SK-N-SH (cell line): ENCODE results near the gene ZNF138. TPM values are rescaled to one million over a fixed set of nuclear protein-coding genes. Genes with fewer than 3 reads are reported as not detected.

Source experiments
- CTCF ChIA-PET: fragments of 300-600, 350-600 bp; formaldehyde crosslinking; extraction: SDS; loops from one replicate; lab custom pipeline; 2021; lab: Yijun Ruan, JAX
- POLR2A ChIA-PET: fragments of 350-600 bp; sonication (Branson Sonifier 250); formaldehyde crosslinking; extraction: SDS; loops from one replicate; lab custom pipeline; 2020; ENCODE audit warnings: antibody characterized with exemption, inconsistent platforms; lab: Yijun Ruan, JAX
- DNase-seq: peaks from one replicate; pipeline ENCODE4 v3.0.0; 2012
- H2AFZ ChIP-seq: fragments of 200-600 bp; sonication (generic); 2 replicates; pipeline ENCODE4 v1.8.1; 2016; ENCODE audit warnings: antibody characterized with exemption, mild to moderate bottlenecking, low read depth
- H3F3A ChIP-seq: fragments of 200-600 bp; sonication (generic); replicated peaks from 2 replicates; pipeline ENCODE3; 2016; ENCODE audit warnings: antibody characterized with exemption, mild to moderate bottlenecking; ENCODE audit not compliant: insufficient read depth
- H3K27ac ChIP-seq, 2 experiments: fragments of 200-500 bp in 1 of 2; fragments of 200-600 bp in 1 of 2; sonication (Bioruptor generic) in 1 of 2; sonication (generic), shearing (Covaris generic) in 1 of 2; 2 replicates each; pipeline versions ENCODE4 v1.5.1 to v1.6.1; 2014 to 2016; ENCODE audit warnings: low read depth in 2 of 2, inconsistent platforms in 1 of 2, low read length in 1 of 2, mild to moderate bottlenecking in 1 of 2, mixed read lengths in 1 of 2
- H3K27me3 ChIP-seq: fragments of 200-600 bp; sonication (generic), shearing (Covaris generic); 2 replicates; pipeline ENCODE4 v1.6.1; 2016; ENCODE audit warnings: mixed run types; ENCODE audit not compliant: insufficient read depth
- H3K36me3 ChIP-seq, 2 experiments: fragments of 200-500 bp in 1 of 2; fragments of 200-600 bp in 1 of 2; sonication (Bioruptor generic) in 1 of 2; sonication (generic) in 1 of 2; replicated peaks in 1 of 2; 2 replicates each; pipeline versions ENCODE3 to v1.5.1; 2014 to 2016; ENCODE audit warnings: low read length in 1 of 2, mild to moderate bottlenecking in 1 of 2; ENCODE audit not compliant: insufficient read depth in 2 of 2, control insufficient read depth in 1 of 2
- H3K4me1 ChIP-seq, 2 experiments: fragments of 200-500 bp in 1 of 2; fragments of 200-600 bp in 1 of 2; sonication (Bioruptor generic) in 1 of 2; sonication (generic), shearing (Covaris generic) in 1 of 2; 2 replicates each; pipeline versions ENCODE4 v1.5.1 to v1.6.1; 2014 to 2016; ENCODE audit warnings: low read depth in 1 of 2, low read length in 1 of 2, mixed run types in 1 of 2; ENCODE audit not compliant: insufficient read depth in 2 of 2, control insufficient read depth in 1 of 2
- H3K4me2 ChIP-seq: fragments of 200-600 bp; sonication (generic), shearing (Covaris generic); 2 replicates; pipeline ENCODE4 v1.6.1; 2017; ENCODE audit warnings: mixed run types
- H3K4me3 ChIP-seq, 2 experiments: fragments of 200-500 bp in 1 of 2; fragments of 200-600 bp in 1 of 2; sonication (Bioruptor generic) in 1 of 2; sonication (generic), shearing (Covaris generic) in 1 of 2; 2 replicates each; pipeline versions ENCODE4 v1.5.1 to v1.8.1; 2014 to 2016; ENCODE audit warnings: low read depth in 2 of 2, inconsistent platforms in 1 of 2, low read length in 1 of 2, mild to moderate bottlenecking in 1 of 2, mixed read lengths in 1 of 2, moderate library complexity in 1 of 2
- H3K79me2 ChIP-seq: fragments of 200-600 bp; sonication (generic); 2 replicates; pipeline ENCODE4 v1.8.1; 2017; ENCODE audit warnings: mild to moderate bottlenecking; ENCODE audit not compliant: insufficient read depth
- H3K9ac ChIP-seq: fragments of 200-600 bp; sonication (generic); 2 replicates; pipeline ENCODE4 v1.6.1; 2017; ENCODE audit warnings: mixed run types
- H3K9me2 ChIP-seq: fragments of 200-600 bp; sonication (generic); 2 replicates; pipeline ENCODE4 v1.6.1; 2017; ENCODE audit warnings: mixed run types
- H3K9me3 ChIP-seq: fragments of 200-600 bp; sonication (generic); 2 replicates; pipeline ENCODE4 v1.6.1; 2017; ENCODE audit warnings: mixed run types, mild to moderate bottlenecking, moderate library complexity
- H4K20me1 ChIP-seq: fragments of 200-600 bp; sonication (generic); 2 replicates; pipeline ENCODE4 v1.6.1; 2017; ENCODE audit warnings: mild to moderate bottlenecking, mixed run types; ENCODE audit not compliant: insufficient read depth
- CTCF ChIP-seq: fragments of 200-600 bp; sonication (generic); IDR thresholded peaks from 2 replicates; pipeline ENCODE4 v1.6.1; 2017; ENCODE audit warnings: antibody characterized with exemption, mild to moderate bottlenecking, moderate library complexity
- FOXJ3 ChIP-seq: sonication (generic); formaldehyde crosslinking; IDR thresholded peaks from 2 replicates; pipeline ENCODE4 v1.5.1; 2020; ENCODE audit warnings: mild to moderate bottlenecking, missing genetic modification reagents
- NRF1 ChIP-seq: IDR thresholded peaks from 2 replicates; pipeline ENCODE4 v1.6.1; 2012; ENCODE audit warnings: low read depth, mild to moderate bottlenecking, low read length
- RAD21 ChIP-seq: IDR thresholded peaks from 2 replicates; pipeline ENCODE4 v1.6.1; 2012; ENCODE audit warnings: mild to moderate bottlenecking, low read length
- RXRA ChIP-seq: IDR thresholded peaks from 2 replicates; pipeline ENCODE4 v1.4.0; 2012; ENCODE audit warnings: low read depth, mild to moderate bottlenecking, borderline replicate concordance
- SMC3 ChIP-seq: IDR thresholded peaks from 2 replicates; pipeline ENCODE4 v1.6.1; 2012; ENCODE audit warnings: low read depth, low read length, improper control_type of control experiment
- YY1 ChIP-seq: IDR thresholded peaks from 2 replicates; pipeline ENCODE4 v1.4.0; 2012; ENCODE audit warnings: low read depth, mild to moderate bottlenecking
- ZBTB33 ChIP-seq: IDR thresholded peaks from 2 replicates; pipeline ENCODE4 v1.4.0; 2012; ENCODE audit warnings: low read depth, borderline replicate concordance
- WGBS: methylation state at CpG from one replicate; pipeline ENCODE4 v1.1.6; 2017; ENCODE audit warnings: low lambda C conversion rate; 5-methylcytosine and 5-hydroxymethylcytosine counted together
- polyA plus RNA-seq, 3 experiments: library from polyadenylated mRNA; depleted of rRNA; stranded (reverse); fragments of >200 nt; gene quantifications; 2 replicates each; pipeline ENCODE4 v1.2.3, GENCODE V29; 2012

The ZNF138 gene
- polyA plus RNA-seq, 1 of the 3 experiments (the other 2 are of a cell fraction): 4.9 TPM

GRCh38 chr7:64875258-64875657 is 81.0 kb downstream of the ZNF138 start:
- ChIA-PET CTCF (no interaction called here), POLR2A (no interaction called here)
- DNase-seq: no peak

GRCh38 chr7:64875658-64876406 is 81.6 kb downstream of the ZNF138 start:
- Histone ChIP-seq H3K4me3 (no peak overlapping the region), H3K4me1 (peaks cover 0 to 6% of the 10 kb centered on the region in 2 experiments; a peak in 1 of 4 replicates), H3F3A (no peaks in the 10 kb centered on the region), H3K36me3 (no peaks in the 10 kb centered on the region), H3K27me3 (peaks cover 9% of the 10 kb centered on the region; the same call in 1 of the 2 replicates), H3K4me2 (no peak overlapping the region), H4K20me1 (no peaks in the 10 kb centered on the region), H3K79me2 (no peaks in the 10 kb centered on the region), H3K9me2 (no peaks in the 10 kb centered on the region), H3K9ac (no peak overlapping the region), H3K9me3 (no peaks in the 10 kb centered on the region), H3K27ac (no peak overlapping the region), H2AFZ (no peak overlapping the region)
- POLR2A ChIA-PET: no interaction called here
- DNase-seq: peak; percentile 10
- TF ChIP-seq RAD21: no peak
- no peak for TF ChIP-seq SMC3
- no peak for TF ChIP-seq ZBTB33
- no peak for TF ChIP-seq YY1
- TF ChIP-seq RXRA: no peak
- TF ChIP-seq NRF1: no peak
- 79% methylated on average over 23 of the region's 23 CpGs for WGBS
- CTCF ChIA-PET: no interaction called here

More at GRCh38 chr7:64875258-64875657, 81.0 kb downstream of the ZNF138 start:
- H3K79me2 ChIP-seq: no peaks in the 10 kb centered on the region
- no peaks in the 10 kb centered on the region for H3K36me3 ChIP-seq
- no peak overlapping the region for H3K27ac ChIP-seq
- no peak overlapping the region for H3K9ac ChIP-seq
- no peaks in the 10 kb centered on the region for H4K20me1 ChIP-seq
- no peaks in the 10 kb centered on the region for H3K9me2 ChIP-seq
- peaks cover 0 to 6% of the 10 kb centered on the region in 2 experiments; a peak in 1 of 4 replicates for H3K4me1 ChIP-seq
- no peaks in the 10 kb centered on the region for H3K9me3 ChIP-seq
- H3F3A ChIP-seq: no peaks in the 10 kb centered on the region
- no peak overlapping the region for H3K4me2 ChIP-seq
- 76% methylated on average over 18 of the region's 18 CpGs for WGBS
- no peak overlapping the region for H2AFZ ChIP-seq
- peaks cover 9% of the 10 kb centered on the region; the same call in 1 of the 2 replicates for H3K27me3 ChIP-seq
- no peak overlapping the region for H3K4me3 ChIP-seq
- no peak for TF ChIP-seq FOXJ3 (CRISPR knock-in tag)
- TF ChIP-seq ZBTB33: no peak
- no peak for TF ChIP-seq CTCF
